Ishikawa (cell line): ENCODE data around the gene TRAF1.

ENCODE experiments used
- EP300 ChIP-seq: IDR thresholded peaks from 2 replicates; pipeline ENCODE4 v1.6.1; 2012; ENCODE audit warnings: borderline replicate concordance
- NFIC ChIP-seq: IDR thresholded peaks from 2 replicates; pipeline ENCODE4 v1.6.1; 2012
- REST ChIP-seq: IDR thresholded peaks from 2 replicates; pipeline ENCODE4 v1.6.1; 2012; ENCODE audit warnings: low read depth, mild to moderate bottlenecking
- TAF1 ChIP-seq: IDR thresholded peaks from 2 replicates; pipeline ENCODE4 v1.6.1; 2012; ENCODE audit warnings: low read depth, mild to moderate bottlenecking
- YY1 ChIP-seq: IDR thresholded peaks from 2 replicates; pipeline ENCODE4 v1.6.1; 2012; ENCODE audit warnings: low read depth

DNA sequence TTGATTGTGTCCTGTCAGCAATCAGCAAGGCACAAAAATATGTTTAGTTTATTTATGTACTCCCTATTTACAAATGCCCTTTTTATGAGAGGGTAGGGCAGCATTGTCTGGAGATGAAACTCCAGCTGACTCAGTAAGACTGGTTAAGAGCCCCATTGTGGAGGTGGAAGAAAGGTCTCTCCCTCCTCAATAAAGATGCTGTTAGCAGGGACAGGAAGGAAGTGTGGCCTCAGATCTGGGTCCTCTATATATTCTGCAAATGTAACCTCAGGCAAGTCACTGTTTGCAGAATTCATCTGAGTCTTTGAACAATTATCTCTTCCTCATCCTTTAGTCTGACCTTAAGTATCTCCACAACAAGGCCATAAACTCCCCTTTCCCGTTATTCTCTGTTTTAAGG lies 48.3 kb upstream of the TRAF1 start:
- TF ChIP-seq EP300 (no peak), REST (no peak), NFIC (no peak), YY1 (no peak), TAF1 (no peak)
